ENCODE results near the gene PPP1R14C. TPM values are rescaled to one million over a fixed set of nuclear protein-coding genes. Genes with fewer than 3 reads are reported as not detected.

Gene PPP1R14C
- total and polyA plus RNA-seq, 10 of the 15 experiments (the other 5 are each of a cell fraction or from before 2014, with no cell fraction given): 0.07 to 1.6 (median 0.13) TPM; not detected in 4

DNA sequence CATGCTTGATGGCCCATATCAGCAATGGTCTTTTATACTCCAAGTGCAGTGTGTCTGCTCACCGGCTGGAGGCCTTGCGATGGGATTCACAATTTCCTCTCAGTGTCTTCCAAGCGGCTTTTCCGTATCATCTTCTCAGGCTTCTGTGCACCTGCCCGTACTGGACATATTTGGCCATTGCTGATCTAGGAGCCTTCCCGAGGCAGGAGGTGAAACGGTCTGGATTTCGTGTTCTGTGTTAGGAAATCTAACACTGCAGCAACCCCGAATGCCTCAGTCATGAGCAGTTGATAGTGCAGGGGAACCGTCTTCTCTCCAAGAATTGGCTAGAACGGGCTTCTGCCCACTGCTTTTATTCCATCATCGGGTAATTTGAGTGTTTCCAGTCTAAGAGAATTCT is 60.5 kb downstream of the PPP1R14C start (continued):
- TF ChIP-seq EGR1 (IDR thresholded peaks at IDR 0.05; ENCODE audit: borderline replicate concordance in 1 of 2, low read depth in 2 of 2, low read length in 2 of 2) (no peak), ZNF622 (IDR thresholded peaks at IDR 0.05) (no peak), PKNOX1 (IDR thresholded peaks at IDR 0.05) (no peak)

DNA sequence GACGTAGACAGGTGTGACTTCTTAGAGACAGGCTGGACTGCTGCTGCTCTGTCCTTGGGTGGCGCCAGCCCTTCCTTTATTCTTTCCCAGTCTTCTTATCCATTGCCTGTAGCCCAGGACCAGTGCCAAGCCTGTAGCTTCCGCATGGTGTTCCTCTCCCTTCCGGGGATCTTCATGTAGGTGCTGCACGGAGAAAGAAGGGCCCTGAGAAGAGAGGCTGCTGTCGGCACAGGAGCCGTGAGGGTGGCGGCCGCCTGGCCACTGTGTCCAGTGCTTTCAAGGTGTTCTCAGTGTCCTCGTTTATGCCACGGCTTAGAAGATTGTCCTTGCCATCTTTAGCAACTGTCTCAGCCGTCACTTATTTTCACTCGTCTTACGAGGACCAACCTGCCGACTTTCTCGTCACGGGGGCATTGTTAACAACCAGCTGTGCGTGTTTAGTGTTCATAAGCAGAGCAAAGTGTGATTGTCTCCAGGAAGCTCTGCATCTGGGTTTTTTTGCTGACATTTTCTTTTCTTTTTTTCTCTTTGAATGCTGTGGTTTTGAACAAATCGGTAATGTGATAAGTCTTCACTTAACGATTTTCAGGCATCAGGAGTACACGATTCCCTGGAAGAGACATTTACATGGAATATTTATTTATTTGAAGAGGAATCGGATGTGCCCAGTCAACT is 61.2 kb downstream of the PPP1R14C start:
- H3K27me3 ChIP-seq (replicated peaks in 1 of 2; ENCODE audit: control insufficient read depth in 2 of 2, insufficient read depth in 2 of 2, low read length in 1 of 2): peaks cover 0 to 1% of the 10 kb centered on the region in 2 experiments; a peak in 3 of 4 replicates
- no TSS peak for BruUV-seq (replicated peaks)
- in situ Hi-C loops (cut with MboI): no loop called here
- ChIA-PET POLR2A (no interaction called here), SMC1A (ENCODE audit: uncharacterized antibody, unreplicated experiment) (no interaction called here), RAD21 (ENCODE audit: unreplicated experiment) (no interaction called here), CTCF (interaction anchor here (0.8 kb wide), 1 partner anchor 133 kb away, joined by 3 read pairs; no protein-coding TSS in a partner anchor)
- no peak overlapping the region for H3K27ac ChIP-seq (ENCODE audit: control insufficient read depth, insufficient read depth)
- no peak overlapping the region for H3K4me3 ChIP-seq
- TF ChIP-seq CBX3 (IDR thresholded peaks at IDR 0.05; ENCODE audit: borderline replicate concordance, low read depth): no peak
- TF ChIP-seq DPF2 (IDR thresholded peaks at IDR 0.05): no peak
- no peak for TF ChIP-seq GABPA (IDR thresholded peaks at IDR 0.05; ENCODE audit: low read depth)
- TF ChIP-seq STAT3 (IDR thresholded peaks at IDR 0.05; ENCODE audit: low read depth, low read length): no peak
- no peak for TF ChIP-seq NR2C2 (IDR thresholded peaks at IDR 0.05; ENCODE audit: borderline replicate concordance, control insufficient read depth, insufficient read length, low read depth)
- TF ChIP-seq RBBP5 (conservative IDR thresholded peaks at IDR 0.05): no peak
- no peak for TF ChIP-seq MYC (IDR thresholded peaks at IDR 0.05; ENCODE audit: insufficient read depth, insufficient read length, insufficient replicate concordance, low read length, severe bottlenecking)
- TF ChIP-seq EED (IDR thresholded peaks at IDR 0.05; ENCODE audit: low read depth): no peak
- TF ChIP-seq ZSCAN29 (IDR thresholded peaks at IDR 0.05): no peak
- TF ChIP-seq YY1 (IDR thresholded peaks at IDR 0.05; ENCODE audit: low read depth, low read length): no peak
- no peak for TF ChIP-seq ASH2L (IDR thresholded peaks at IDR 0.05; ENCODE audit: borderline replicate concordance, low read depth)
- TF ChIP-seq TCF3 (IDR thresholded peaks at IDR 0.05; ENCODE audit: borderline replicate concordance, insufficient read depth, low read depth, low read length): no peak
- TF ChIP-seq CEBPB (IDR thresholded peaks at IDR 0.05; ENCODE audit: borderline replicate concordance in 1 of 2, low read depth in 2 of 2, low read length in 2 of 2): no peak
- no peak for FAIRE-seq
- H3K79me2 ChIP-seq (ENCODE audit: control insufficient read depth, insufficient read depth, low read length): no peaks in the 10 kb centered on the region
- no peaks in the 10 kb centered on the region for H3K36me3 ChIP-seq (ENCODE audit: control insufficient read depth in 2 of 2, insufficient read depth in 2 of 2, low read length in 1 of 2)
- ATAC-seq: no peak
- H3K4me2 ChIP-seq (ENCODE audit: control insufficient read depth, insufficient read depth): no peak overlapping the region
- no peak for DNase-seq (ENCODE audit: low read depth, low spot score)
- H2AFZ ChIP-seq (ENCODE audit: control insufficient read depth, low read depth, low read length): no peak overlapping the region
- no peaks in the 10 kb centered on the region for H3K9me3 ChIP-seq (replicated peaks; ENCODE audit: control insufficient read depth, insufficient read depth, low read length)
- intact Hi-C loops (cut with micrococcal nuclease; ENCODE audit: unreplicated experiment): no loop called here
- H3K4me1 ChIP-seq (ENCODE audit: control insufficient read depth, insufficient read depth, low read length): no peaks in the 10 kb centered on the region
- H4K20me1 ChIP-seq (ENCODE audit: control insufficient read depth, insufficient read depth): no peaks in the 10 kb centered on the region
- WGBS (ENCODE audit: insufficient coverage, insufficient replicate concordance, low lambda C conversion rate, missing lambda C conversion rate): 55% methylated on average over 22 of the region's 22 CpGs
- H3K9ac ChIP-seq (ENCODE audit: control insufficient read depth, insufficient read depth, low read length): no peak overlapping the region

Measured in GM12878 (cell line).